RWPE2 (cell line): ENCODE data around the gene SLC35F5.
A peak's percentile ranks its signal among the peaks of the same experiment; 100 is the strongest.

Experiments used
- ATAC-seq: fragments of 200-7000 bp; cut with Tn5 transposase; 3 replicates; pipeline ENCODE4 v1.9.1; 2021; ENCODE audit warnings: low read depth
- DNase-seq: peaks from one replicate; pipeline ENCODE4 v3.0.0-alpha.2; 2020; ENCODE audit warnings: low spot score
- H3K27ac ChIP-seq: fragments of 450-650 bp; 2 replicates; pipeline ENCODE4 v1.5.1; 2017; ENCODE audit warnings: mild to moderate bottlenecking; ENCODE audit not compliant: poor library complexity, severe bottlenecking
- H3K27me3 ChIP-seq: fragments of 250-450 bp; sonication (Bioruptor Pico); 2 replicates; pipeline ENCODE4 v1.5.1; 2021; ENCODE audit warnings: mild to moderate bottlenecking, moderate library complexity; ENCODE audit not compliant: insufficient read depth, poor library complexity, severe bottlenecking
- H3K36me3 ChIP-seq: fragments of 250-450 bp; sonication (Bioruptor Pico); 2 replicates; pipeline ENCODE4 v1.5.1; 2020; ENCODE audit warnings: low read depth, mild to moderate bottlenecking, moderate library complexity
- H3K4me1 ChIP-seq: fragments of 250-450 bp; sonication (Bioruptor Pico); 2 replicates; pipeline ENCODE4 v1.5.1; 2021; ENCODE audit warnings: mild to moderate bottlenecking, moderate library complexity; ENCODE audit not compliant: insufficient read depth, poor library complexity, severe bottlenecking
- H3K4me3 ChIP-seq: fragments of 250-450 bp; sonication (Bioruptor Pico); 2 replicates; pipeline ENCODE4 v1.5.1; 2021; ENCODE audit warnings: mild to moderate bottlenecking, moderate library complexity; ENCODE audit not compliant: severe bottlenecking
- H3K9me3 ChIP-seq: fragments of 250-450 bp; sonication (Bioruptor Pico); 2 replicates; pipeline ENCODE4 v1.5.1; 2021; ENCODE audit warnings: mild to moderate bottlenecking, moderate library complexity; ENCODE audit not compliant: severe bottlenecking
- CTCF ChIP-seq: fragments of 450-650 bp; IDR thresholded peaks from one replicate; pipeline ENCODE4 v1.5.1; 2017; ENCODE audit warnings: mild to moderate bottlenecking, moderate library complexity; ENCODE audit not compliant: poor library complexity, severe bottlenecking

Gene SLC35F5

GRCh38 chr2:113756355-113757137 is at the start of gene SLC35F5:
SLC35F5 (minus strand) TSS chr2:113756642; CDS start chr2:113756409, 233 bp downstream.
- ATAC-seq (peak; percentile 92), DNase-seq (peak; percentile 83)
- Histone ChIP-seq H3K36me3 (peaks cover 24% of the 10 kb centered on the region), H3K27me3 (no peaks in the 10 kb centered on the region), H3K4me1 (peaks cover 7% of the 10 kb centered on the region), H3K9me3 (no peaks in the 10 kb centered on the region), H3K27ac (peak within 1 kb of the TSS; percentile 55), H3K4me3 (peak within 1 kb of the TSS; percentile 98)
- no peak for TF ChIP-seq CTCF

GRCh38 chr2:113799375-113799774 is 42.9 kb upstream of the SLC35F5 start:
- ATAC-seq (no peak), DNase-seq (no peak)
- Histone ChIP-seq H3K27me3 (no peaks in the 10 kb centered on the region), H3K9me3 (no peaks in the 10 kb centered on the region), H3K27ac (no peak overlapping the region), H3K4me1 (no peaks in the 10 kb centered on the region), H3K4me3 (no peak overlapping the region), H3K36me3 (no peaks in the 10 kb centered on the region)
- peak; percentile 25 for TF ChIP-seq CTCF

- Histone ChIP-seq H3K36me3 (no peaks in the 10 kb centered on the region), H3K4me1 (no peaks in the 10 kb centered on the region), H3K4me3 (no peak overlapping the region), H3K27me3 (no peaks in the 10 kb centered on the region), H3K27ac (no peak overlapping the region), H3K9me3 (no peaks in the 10 kb centered on the region)
- DNase-seq (no peak), ATAC-seq (no peak)
- no peak for TF ChIP-seq CTCF
These were observed 40.8 kb upstream of the SLC35F5 start for GRCh38 chr2:113797237-113797636.

- TF ChIP-seq CTCF: no peak
These were observed 40.2 kb upstream of the SLC35F5 start for GRCh38 chr2:113796592-113797175.

More at GRCh38 chr2:113796592-113797175, 40.2 kb upstream of the SLC35F5 start:
- no peaks in the 10 kb centered on the region for H3K4me1 ChIP-seq
- H3K4me3 ChIP-seq: no peak overlapping the region
- H3K36me3 ChIP-seq: no peaks in the 10 kb centered on the region
- H3K9me3 ChIP-seq: no peaks in the 10 kb centered on the region
- ATAC-seq: no peak
- H3K27ac ChIP-seq: no peak overlapping the region
- H3K27me3 ChIP-seq: no peaks in the 10 kb centered on the region
- DNase-seq: no peak
